GM19099 (cell line): ENCODE measurements around the gene RBCK1.

ENCODE experiments used
- POLR2A ChIP-seq: IDR thresholded peaks from 3 replicates; pipeline ENCODE4 v1.6.1; 2011; ENCODE audit warnings: low read depth; ENCODE audit not compliant: insufficient read length; ENCODE audit errors: extremely low read depth

RBCK1 gene

DNA sequence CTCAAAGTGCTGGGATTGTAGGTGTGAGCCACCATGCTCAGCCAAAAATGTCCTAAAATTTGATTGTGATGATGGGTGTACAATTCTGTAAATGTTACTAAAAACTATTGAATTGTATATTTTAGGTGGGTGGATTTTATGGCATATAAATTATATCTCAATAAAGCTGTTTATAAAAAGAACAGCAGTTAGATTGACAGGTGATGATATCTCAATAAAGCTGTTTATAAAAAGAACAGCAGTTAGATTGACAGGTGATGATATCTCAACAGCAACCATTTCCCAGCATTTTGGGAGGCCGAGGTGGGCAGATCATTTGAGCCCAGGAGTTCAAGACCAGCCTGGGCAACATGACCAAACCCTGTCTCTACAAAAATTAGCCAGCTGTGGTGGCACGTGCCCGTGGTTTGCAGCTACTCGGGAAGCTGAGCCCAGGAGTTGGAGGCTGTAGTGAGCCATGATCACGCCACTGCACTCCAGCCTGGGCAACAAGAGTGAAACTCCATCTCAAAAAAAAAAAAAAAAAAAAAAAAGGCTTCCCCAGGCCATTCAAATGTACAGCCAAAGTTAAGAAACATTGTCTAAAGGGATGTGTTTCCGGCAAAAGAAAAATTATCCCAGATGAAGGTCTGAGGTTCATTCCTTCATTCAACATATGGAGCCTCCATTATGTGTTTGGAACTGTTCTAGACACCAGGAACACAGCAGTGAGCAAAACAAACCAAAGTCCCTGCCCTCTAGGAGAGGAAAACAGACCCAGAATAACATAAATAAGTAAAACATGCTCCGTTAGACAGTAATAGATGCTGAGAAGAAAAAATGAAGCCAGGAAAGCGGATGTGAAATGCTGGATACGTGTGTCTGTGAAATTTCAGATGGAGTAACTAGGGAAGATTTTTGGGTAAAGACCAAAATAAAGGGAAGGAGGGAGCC, 1.6 kb upstream of the RBCK1 start:
- TF ChIP-seq POLR2A = no peak

DNA sequence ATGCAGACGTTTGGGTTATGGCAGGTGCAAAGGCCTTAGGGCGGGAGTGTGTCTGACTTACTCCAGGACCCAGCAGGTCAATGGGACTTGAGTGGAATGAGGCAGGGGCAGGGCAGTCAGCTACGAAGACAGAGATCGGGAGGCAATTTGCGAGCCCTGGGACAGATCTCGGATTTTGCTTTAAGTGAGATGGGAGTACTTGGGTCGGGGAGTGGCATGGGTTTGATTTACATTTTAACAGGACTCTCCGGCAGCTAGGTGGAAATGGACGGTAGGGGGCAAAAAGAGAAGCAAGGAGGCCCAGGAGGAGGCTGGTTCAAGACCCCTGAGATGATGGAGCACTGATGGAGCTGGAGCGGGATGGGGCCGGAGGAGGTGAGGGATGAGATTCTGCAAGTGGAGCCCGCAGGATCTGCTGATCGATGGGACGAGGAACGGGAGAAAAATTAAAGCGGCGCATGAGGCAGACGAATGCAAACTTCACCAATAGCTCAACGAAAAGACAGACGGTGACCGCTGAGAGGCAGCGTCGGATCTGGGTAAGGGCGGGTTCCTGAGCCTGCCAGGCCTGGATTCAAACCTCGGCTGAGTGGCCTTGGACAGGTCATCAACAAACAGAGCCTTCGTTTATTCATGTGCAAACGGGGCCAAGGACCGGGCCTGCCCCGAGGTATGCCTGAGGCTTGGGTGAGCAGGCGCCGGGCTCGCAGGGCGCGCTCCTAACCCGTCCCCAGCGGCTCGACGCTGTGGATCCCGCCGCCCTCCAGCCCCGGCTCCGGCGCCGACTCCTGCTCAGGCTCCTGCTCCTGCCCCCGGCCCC, 756 bp upstream of the RBCK1 start:
- no peak for TF ChIP-seq POLR2A

DNA sequence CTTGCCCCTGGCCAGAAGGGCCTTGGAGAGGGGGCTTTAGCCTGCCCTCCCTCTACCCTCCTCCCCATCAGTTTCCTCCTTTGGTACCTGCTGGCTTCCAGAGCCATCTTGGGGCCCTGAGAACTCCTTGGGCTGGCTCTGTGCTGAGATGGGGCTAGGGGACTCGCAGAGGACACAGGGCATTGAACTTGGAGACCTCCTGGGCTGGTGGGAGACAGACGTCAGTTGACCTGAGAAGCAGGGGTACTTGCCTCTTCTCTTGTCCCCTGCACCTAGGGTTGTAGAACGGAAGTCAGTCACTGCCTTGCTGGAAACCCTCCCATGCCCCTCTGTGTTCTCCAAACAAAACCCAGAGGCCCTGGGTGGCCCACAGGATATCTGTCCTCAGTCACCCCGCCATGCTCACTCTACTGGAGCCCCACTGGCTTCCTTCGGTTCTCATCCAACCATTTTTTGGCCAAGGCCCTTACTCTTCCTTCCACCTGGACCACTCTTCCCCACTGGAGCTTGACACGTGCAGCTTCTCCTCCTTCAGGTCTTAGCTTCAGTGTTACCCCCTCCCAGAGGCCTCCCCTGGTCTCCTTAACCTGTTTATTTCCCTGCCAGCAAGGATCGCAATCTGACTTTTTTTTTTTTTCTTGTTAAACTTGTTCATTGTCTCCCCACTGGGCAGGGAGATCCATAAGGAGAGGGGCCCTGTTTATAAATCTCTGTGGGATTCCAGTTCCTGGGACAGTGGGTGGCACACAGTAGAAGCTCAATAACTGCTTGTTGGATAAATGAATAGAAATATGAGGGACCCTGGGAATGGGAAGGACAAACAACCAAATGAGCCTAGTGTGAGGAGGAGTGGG, 971 bp downstream of the RBCK1 start:
- TF ChIP-seq POLR2A = no peak

DNA sequence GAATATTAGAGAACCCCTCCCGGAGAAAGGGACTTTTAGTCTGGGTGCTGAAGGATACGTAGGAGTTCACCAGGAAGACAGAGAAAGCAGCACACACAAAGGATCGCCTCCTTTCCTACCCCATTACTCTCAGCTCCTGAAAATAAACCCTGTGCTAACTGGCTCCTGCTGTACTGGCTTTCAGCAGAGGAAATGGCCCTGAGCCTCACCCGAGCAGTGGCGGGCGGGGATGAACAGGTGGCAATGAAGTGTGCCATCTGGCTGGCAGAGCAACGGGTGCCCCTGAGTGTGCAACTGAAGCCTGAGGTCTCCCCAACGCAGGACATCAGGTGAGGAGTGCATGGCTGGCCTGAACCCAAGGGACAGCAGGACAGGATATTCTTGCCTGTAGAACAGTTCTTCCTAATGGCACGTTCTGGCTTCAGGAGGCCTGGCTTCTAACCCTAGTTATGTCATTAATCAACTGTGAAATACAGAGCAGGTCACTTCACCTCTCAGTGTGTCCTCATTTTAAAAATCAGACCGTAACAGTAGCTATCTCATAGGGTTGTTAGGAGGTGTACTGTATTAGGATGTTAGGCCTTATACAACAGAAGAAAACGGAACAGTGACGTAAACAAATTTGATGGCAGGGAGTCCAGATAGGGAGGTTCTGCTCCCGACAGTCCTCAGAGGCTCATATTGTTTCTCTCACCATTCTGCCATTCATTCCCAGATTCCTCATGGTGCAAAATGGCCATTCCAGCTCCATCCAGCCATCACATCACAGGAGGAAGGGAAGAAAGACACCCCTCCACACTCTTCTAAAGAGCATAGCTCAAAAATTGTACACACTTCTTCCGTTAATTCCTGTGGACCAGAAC, 1.8 kb downstream of the RBCK1 start:
- no peak for TF ChIP-seq POLR2A

DNA sequence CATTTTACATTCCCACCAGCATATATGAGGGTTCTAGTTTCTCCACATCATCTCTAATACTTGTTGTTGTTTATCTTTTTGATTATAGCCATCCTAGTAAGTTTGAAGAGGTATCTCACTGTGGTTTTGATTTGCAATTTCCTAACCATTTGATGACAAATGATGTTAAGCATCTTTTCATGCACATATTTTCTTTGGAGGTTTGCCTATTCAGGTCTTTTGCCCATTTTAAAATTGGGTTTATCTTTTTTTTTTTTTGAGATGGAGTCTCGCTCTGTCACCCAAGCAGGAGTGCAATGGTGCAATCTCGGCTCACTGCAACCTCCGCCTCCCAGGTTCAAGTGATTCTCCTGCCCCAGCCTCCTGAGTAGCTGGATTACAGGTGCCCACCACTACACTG, 4.0 kb downstream of the RBCK1 start:
- no peak for TF ChIP-seq POLR2A

DNA sequence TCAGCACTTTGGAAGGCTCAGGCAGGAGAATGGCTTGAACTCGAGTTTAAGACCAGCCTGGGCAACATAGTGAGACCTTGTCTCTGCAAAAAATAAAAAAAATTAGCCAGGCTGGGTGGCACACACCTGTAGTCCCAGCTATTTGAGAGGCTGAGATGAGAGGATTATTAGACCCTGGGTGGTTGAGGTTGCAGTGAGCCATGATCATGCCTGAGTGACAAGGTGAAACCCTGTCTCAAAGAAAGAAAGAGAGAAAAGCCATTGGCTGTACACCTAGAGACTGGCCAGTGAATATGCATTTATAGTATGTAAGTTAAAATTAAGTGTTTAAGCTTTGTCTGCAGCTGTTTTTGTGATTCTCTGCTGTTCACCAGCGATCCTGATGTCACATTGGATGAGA, 6.1 kb downstream of the RBCK1 start:
- TF ChIP-seq POLR2A = no peak

DNA sequence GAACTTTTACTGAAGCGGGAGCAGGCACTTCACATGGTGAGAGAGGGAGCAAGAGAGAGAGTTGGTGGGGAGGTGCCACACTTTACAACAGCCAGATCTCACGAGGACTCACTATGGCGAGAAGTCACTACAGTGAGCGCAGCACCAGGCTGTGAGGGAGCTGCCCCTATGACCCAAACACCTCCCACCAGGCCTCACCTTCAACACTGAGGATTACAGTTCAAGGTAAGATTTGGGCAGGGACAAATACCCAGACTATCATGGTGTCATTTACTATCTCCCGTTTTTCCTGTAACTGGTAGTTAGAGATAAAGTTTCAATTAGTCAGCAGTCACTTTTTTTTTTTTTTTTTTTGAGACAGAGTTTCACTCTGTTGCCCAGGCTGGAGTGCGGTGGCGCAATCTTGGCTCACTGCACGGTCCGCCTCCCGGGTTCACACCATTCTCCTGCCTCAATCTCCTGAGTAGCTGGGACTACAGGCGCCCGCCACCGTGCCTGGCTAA, 7.8 kb downstream of the RBCK1 start:
- TF ChIP-seq POLR2A = no peak

DNA sequence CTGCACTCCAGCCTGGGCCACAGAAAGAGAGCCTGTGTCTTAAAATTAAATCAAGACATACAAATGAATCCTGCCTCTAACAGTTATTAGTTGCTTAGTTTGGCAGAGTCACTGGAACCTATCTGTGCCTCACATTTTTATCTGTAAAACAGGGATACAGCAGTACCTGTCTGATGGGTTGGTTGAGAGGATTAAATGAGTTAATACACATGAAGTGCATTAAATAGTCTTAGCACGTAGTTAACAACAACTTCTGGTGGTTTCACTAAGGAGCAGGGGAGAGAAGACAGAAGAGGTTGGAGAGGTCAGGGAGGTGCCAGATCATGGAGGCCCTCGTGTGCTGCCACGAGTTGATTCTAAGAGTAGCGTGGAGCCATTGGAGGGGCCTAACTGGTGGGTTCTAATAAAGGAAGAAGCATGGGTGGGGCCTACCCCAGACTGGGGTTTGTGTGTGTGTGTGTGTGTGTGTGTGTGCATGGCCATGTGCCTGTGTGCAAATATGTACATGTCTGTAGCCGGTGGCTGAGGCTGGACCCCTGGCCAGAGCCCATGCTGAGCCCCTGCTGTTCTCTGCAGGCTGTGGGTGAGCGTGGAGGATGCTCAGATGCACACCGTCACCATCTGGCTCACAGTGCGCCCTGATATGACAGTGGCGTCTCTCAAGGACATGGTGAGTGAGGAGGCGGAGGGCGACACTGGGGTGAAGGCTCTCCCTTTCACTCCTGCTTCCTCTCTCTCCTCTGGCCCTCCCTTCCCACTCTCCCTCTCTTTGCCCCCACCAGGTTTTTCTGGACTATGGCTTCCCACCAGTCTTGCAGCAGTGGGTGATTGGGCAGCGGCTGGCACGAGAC, 9.1 kb downstream of the RBCK1 start:
- TF ChIP-seq POLR2A = no peak

DNA sequence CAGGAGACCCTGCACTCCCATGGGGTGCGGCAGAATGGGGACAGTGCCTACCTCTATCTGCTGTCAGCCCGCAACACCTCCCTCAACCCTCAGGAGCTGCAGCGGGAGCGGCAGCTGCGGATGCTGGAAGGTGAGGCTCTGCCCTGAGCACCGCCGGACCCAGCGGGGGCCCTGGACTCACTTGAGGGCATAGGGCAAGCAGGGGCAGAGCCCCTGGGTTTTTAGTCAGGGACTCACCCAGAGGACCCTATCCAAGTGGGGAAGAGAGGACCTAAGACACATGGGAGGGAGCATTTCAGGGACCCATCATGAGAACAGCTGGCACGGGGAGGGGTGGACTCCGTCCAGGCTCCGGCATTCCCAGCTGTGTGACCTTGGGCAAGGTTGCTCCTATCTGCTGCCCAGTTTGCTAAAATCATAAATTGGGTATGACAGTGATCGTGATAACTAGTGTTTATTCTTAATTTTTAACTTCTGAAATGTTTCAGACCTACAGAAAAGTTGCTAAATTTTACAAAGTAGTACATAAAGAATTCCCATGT, 9.8 kb downstream of the RBCK1 start:
- TF ChIP-seq POLR2A = no peak

DNA sequence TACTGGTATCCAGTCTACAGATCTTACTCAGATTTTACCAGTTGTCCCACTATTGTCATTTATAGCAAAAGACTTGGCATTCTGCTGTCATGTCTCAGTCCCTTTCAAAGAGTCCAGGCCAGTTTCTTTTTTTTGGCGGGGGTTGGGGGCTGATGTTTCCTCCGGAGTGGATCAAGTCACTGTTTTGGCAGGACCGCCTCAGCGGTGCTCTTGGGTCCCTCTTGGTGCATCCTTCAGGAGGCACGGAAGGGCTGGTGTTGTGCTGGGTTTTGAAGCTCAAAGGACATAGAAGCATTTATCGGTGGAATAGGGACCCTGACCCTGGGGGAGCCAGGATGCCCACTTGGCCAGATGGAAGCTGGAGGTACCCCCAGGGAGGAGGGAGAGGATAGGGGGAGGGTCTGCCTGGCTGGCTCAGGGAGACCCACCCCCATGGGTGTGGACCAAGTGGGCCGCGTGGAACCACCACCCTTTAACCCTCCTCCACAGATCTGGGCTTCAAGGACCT, 10.8 kb downstream of the RBCK1 start:
- no peak for TF ChIP-seq POLR2A

DNA sequence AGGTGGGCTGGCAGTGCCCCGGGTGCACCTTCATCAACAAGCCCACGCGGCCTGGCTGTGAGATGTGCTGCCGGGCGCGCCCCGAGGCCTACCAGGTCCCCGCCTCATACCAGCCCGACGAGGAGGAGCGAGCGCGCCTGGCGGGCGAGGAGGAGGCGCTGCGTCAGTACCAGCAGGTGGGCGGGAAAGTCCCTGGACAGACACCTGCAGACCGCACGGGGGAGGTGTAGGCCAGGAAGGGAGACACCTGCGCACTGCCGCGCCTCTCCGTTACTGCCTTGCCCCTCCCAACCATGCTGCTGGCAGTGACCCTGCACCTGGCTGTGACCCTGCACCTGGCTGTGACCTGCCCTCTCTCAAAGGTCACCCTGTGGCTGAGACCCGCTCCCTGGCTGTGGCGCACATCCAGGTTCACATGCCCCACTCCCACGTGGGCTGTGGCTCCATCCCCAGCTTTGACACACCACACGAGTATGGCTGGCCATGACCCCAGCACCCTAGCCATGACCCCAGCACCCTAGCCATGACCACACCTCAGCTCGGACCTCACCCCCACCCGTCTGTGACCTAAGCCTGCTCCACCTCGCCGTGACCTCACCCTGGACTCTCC, 11.6 kb downstream of the RBCK1 start:
- TF ChIP-seq POLR2A = no peak

DNA sequence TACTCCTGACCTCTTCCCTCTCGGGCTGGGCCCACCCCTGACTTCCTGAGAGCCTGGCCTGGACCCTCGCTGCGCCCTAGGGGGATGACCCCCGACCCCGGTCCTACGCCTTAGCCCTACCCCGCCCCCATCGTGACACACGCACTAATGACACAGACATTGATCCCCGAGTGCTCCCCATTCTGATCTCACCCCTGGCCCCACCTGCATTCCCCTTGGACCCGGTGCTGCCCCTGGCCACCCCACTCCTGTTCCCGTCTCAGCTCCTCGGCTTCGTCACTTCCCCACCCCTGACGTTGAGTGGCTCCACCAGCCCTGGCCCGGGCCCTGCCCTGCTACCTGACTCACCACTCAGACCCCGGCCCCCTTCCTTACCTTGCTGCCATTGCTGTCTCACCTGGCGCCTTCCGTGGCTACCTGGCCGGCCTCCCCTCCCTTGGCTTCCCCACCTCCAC, 12.1 kb downstream of the RBCK1 start:
- no peak for TF ChIP-seq POLR2A
